ENCODE results near the gene CCDC141. TPM values are rescaled to one million over a fixed set of nuclear protein-coding genes. Genes with fewer than 3 reads are reported as not detected.
"Not testable (repeated sequence)": the region's sequence is repeated elsewhere in the genome, so short reads cannot be mapped to it uniquely, and the experiment has no call there.

CCDC141 gene
- total and polyA plus RNA-seq, 4 donors: 2.1 to 48.1 (median 14.6) TPM

DNA sequence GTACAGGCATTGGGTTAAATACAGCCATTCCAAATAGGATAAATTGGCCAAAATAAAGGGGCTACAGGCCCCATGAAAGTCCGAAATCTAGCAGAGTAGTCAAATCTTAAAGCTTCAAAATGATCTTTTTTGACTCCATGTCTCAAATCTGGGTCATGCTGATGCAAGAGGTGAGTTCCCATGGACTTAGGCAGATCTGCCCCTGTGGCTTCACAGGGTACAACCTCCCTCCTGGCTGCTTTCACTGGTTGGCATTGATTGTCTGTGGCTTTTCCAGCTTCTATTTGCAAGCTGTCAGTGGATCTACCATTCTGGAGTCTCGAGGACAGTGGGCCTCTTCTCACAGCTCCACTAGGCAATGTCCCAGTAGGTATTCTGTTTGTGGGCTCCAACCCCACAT is 56.1 kb downstream of the CCDC141 start:
- H3K36me3 ChIP-seq (ENCODE audit: control insufficient read depth in 4 of 4, insufficient read depth in 4 of 4, low read length in 4 of 4): no peaks in the 10 kb centered on the region
- H3K4me3 ChIP-seq: no peak overlapping the region
- 90 to 96% methylated on average over 2 of the region's 2 CpGs for WGBS, 2 donors
- no peaks in the 10 kb centered on the region for H3K4me1 ChIP-seq (ENCODE audit: control insufficient read depth in 5 of 5, insufficient read depth in 5 of 5, low read length in 5 of 5)
- H3K9ac ChIP-seq (ENCODE audit: insufficient read depth in 1 of 2, low read length in 2 of 2): no peak overlapping the region
- no peak overlapping the region for H3K27ac ChIP-seq (ENCODE audit: low read depth in 1 of 2, low read length in 1 of 2)
- DNase-seq: no peak
- ATAC-seq (ENCODE audit: insufficient read depth, low FRiP score): no peak
- TF ChIP-seq, protein P1, sequence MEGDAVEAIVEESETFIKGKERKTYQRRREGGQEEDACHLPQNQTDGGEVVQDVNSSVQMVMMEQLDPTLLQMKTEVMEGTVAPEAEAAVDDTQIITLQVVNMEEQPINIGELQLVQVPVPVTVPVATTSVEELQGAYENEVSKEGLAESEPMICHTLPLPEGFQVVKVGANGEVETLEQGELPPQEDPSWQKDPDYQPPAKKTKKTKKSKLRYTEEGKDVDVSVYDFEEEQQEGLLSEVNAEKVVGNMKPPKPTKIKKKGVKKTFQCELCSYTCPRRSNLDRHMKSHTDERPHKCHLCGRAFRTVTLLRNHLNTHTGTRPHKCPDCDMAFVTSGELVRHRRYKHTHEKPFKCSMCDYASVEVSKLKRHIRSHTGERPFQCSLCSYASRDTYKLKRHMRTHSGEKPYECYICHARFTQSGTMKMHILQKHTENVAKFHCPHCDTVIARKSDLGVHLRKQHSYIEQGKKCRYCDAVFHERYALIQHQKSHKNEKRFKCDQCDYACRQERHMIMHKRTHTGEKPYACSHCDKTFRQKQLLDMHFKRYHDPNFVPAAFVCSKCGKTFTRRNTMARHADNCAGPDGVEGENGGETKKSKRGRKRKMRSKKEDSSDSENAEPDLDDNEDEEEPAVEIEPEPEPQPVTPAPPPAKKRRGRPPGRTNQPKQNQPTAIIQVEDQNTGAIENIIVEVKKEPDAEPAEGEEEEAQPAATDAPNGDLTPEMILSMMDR (IDR thresholded peaks at IDR 0.05; ENCODE audit: control extremely low read depth, extremely low read depth): no peak
- no peaks in the 10 kb centered on the region for H3K27me3 ChIP-seq (ENCODE audit: control insufficient read depth in 3 of 3, insufficient read depth in 3 of 3, low read length in 2 of 3)
- H3K9me3 ChIP-seq (ENCODE audit: control insufficient read depth in 4 of 4, insufficient read depth in 3 of 4, low read length in 3 of 4): peaks cover 0 to 2% (median 0%) of the 10 kb centered on the region in 4 donors

DNA sequence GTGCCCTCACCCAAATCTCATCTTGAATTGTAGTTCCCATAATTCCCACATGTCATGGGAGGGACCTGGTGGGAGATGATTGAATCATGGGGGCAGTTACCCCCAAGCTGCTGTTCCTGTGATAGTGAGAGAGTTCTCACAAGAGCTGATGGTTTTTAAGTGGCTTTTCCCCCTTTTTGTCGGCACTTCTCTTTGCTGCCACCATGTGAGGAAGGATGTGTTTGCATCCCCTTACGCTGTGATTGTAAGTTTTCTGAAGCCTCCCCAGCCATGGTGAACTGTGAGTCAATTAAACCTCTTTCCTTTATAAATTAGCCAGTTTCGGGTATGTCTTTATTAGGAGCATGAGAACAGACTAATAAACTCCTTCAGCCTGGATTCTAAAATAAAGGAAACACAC is 57.2 kb downstream of the CCDC141 start:
- not testable (repeated sequence) for H3K4me1 ChIP-seq (ENCODE audit: control insufficient read depth in 5 of 5, insufficient read depth in 5 of 5, low read length in 5 of 5); H3K27ac ChIP-seq (ENCODE audit: low read depth in 1 of 2, low read length in 1 of 2); H3K36me3 ChIP-seq (ENCODE audit: control insufficient read depth in 4 of 4, insufficient read depth in 4 of 4, low read length in 4 of 4); H3K27me3 ChIP-seq (ENCODE audit: control insufficient read depth in 3 of 3, insufficient read depth in 3 of 3, low read length in 2 of 3); H3K9ac ChIP-seq (ENCODE audit: insufficient read depth in 1 of 2, low read length in 2 of 2); H3K4me3 ChIP-seq; H3K9me3 ChIP-seq (ENCODE audit: control insufficient read depth in 4 of 4, insufficient read depth in 3 of 4, low read length in 3 of 4); ATAC-seq (ENCODE audit: insufficient read depth, low FRiP score)
- 86 to 90% methylated on average over 3 of the region's 3 CpGs for WGBS, 2 donors
- DNase-seq: peak in 1 of 3 donors; percentile 2

DNA sequence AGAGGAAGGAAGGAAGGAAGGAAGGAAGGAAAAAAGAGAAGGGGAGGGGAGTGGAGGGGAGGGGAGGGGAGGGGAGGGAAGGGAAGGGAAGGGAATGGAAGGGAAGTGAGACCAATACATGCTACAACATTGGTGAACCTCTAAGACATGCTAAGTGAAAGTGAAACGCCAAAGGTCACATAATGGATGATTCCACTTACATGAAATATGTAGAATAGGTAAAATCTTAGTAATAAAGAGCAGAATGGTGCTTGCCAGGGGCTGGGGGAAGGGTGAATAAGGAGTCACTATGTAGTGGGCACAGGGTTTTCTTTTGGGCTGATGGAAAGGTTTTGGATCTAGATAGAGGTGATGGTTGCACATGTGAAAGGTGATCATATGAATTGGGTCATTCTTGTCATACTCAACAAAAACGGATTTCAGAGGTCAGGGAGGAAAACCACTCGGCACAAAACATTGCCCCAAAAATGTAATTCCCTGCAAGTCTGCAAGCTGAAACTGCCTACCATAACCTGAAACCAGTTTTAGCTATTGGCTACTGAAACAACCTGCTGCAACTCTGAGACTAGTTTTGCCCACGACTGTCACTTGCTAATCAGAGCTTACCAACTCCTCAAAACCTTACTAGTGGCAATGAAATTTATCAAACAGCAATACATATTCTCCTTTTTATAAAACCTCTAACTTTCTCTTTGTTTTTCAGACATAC is 59.2 kb downstream of the CCDC141 start:
- DNase-seq (no peak), ATAC-seq (ENCODE audit: insufficient read depth, low FRiP score) (no peak)
- peaks cover 0 to 2% (median 0%) of the 10 kb centered on the region in 4 donors for H3K9me3 ChIP-seq (ENCODE audit: control insufficient read depth in 4 of 4, insufficient read depth in 3 of 4, low read length in 3 of 4)
- no peaks in the 10 kb centered on the region for H3K4me1 ChIP-seq (ENCODE audit: control insufficient read depth in 5 of 5, insufficient read depth in 5 of 5, low read length in 5 of 5)
- no peaks in the 10 kb centered on the region for H3K36me3 ChIP-seq (ENCODE audit: control insufficient read depth in 4 of 4, insufficient read depth in 4 of 4, low read length in 4 of 4)
- TF ChIP-seq, protein P1 (IDR thresholded peaks at IDR 0.05; ENCODE audit: control extremely low read depth, extremely low read depth): no peak
- no peak overlapping the region for H3K27ac ChIP-seq (ENCODE audit: low read depth in 1 of 2, low read length in 1 of 2)
- 78 to 89% methylated on average over 4 of the region's 4 CpGs for WGBS, 2 donors
- H3K27me3 ChIP-seq (ENCODE audit: control insufficient read depth in 3 of 3, insufficient read depth in 3 of 3, low read length in 2 of 3): no peaks in the 10 kb centered on the region
- H3K9ac ChIP-seq (ENCODE audit: insufficient read depth in 1 of 2, low read length in 2 of 2): no peak overlapping the region
- H3K4me3 ChIP-seq: no peak overlapping the region

DNA sequence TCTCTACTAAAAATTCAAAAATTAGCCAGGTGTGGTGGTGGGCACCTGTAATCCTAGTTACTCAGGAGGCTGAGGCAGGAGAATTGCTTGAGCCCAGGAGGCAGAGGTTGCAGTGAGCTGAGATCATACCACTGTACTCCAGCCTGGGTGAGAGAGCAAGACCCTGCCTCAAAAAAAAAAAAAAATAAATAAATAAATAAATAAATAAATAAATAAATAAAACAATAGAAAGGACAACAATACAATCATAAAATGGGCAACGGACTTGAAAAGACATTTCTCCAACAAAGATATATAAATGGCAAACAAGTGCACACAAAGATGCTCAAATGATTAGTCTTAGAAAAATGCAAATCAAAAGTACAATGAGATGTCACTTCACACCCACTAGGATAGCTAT is 60.5 kb downstream of the CCDC141 start:
- H3K27me3 ChIP-seq (ENCODE audit: control insufficient read depth in 3 of 3, insufficient read depth in 3 of 3, low read length in 2 of 3); H3K9me3 ChIP-seq (ENCODE audit: control insufficient read depth in 4 of 4, insufficient read depth in 3 of 4, low read length in 3 of 4); DNase-seq; H3K4me3 ChIP-seq; H3K4me1 ChIP-seq (ENCODE audit: control insufficient read depth in 5 of 5, insufficient read depth in 5 of 5, low read length in 5 of 5); H3K27ac ChIP-seq (ENCODE audit: low read depth in 1 of 2, low read length in 1 of 2); ATAC-seq (ENCODE audit: insufficient read depth, low FRiP score); H3K9ac ChIP-seq (ENCODE audit: insufficient read depth in 1 of 2, low read length in 2 of 2); H3K36me3 ChIP-seq (ENCODE audit: control insufficient read depth in 4 of 4, insufficient read depth in 4 of 4, low read length in 4 of 4): not testable (repeated sequence)
- 60 to 91% methylated on average over 1 of the region's 1 CpG for WGBS, 2 donors

DNA sequence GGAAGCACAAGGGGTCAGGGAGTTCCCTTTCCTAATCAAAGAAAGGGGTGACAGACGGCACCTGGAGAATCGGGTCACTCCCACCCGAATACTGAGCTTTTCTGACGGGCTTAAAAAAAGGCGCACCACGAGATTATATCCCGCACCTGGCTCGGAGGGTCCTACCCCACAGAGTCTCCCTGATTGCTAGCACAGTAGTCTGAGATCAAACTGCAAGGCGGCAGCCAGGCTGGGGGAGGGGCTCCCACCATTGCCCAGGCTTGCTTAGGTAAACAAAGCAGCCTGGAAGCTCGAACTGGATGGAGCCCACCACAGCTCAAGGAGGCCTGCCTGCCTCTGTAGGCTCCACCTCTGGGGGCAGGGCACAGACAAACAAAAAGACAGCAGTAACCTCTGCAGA is 67.3 kb downstream of the CCDC141 start:
- H3K27ac ChIP-seq (ENCODE audit: low read depth in 1 of 2, low read length in 1 of 2); H3K4me3 ChIP-seq; ATAC-seq (ENCODE audit: insufficient read depth, low FRiP score); H3K4me1 ChIP-seq (ENCODE audit: control insufficient read depth in 5 of 5, insufficient read depth in 5 of 5, low read length in 5 of 5); H3K36me3 ChIP-seq (ENCODE audit: control insufficient read depth in 4 of 4, insufficient read depth in 4 of 4, low read length in 4 of 4); H3K27me3 ChIP-seq (ENCODE audit: control insufficient read depth in 3 of 3, insufficient read depth in 3 of 3, low read length in 2 of 3); H3K9me3 ChIP-seq (ENCODE audit: control insufficient read depth in 4 of 4, insufficient read depth in 3 of 4, low read length in 3 of 4); DNase-seq; H3K9ac ChIP-seq (ENCODE audit: insufficient read depth in 1 of 2, low read length in 2 of 2): not testable (repeated sequence)
- WGBS, 2 donors: 83 to 88% methylated on average over 6 to 10 of the region's 10 CpGs

Data from lung (tissue), 12 donors.